Measurements from ENCODE around the gene LPAR1. TPM values are rescaled to one million over a fixed set of nuclear protein-coding genes. Genes with fewer than 3 reads are reported as not detected.

Gene LPAR1
- total RNA-seq, 1 experiment from 2014 or later = 4.9 TPM

- TF ChIP-seq TEAD4 (CRISPR knock-in tag; IDR thresholded peaks at IDR 0.05) (no peak), ZNF121 (CRISPR knock-in tag; IDR thresholded peaks at IDR 0.05) (no peak), MAX (CRISPR knock-in tag; IDR thresholded peaks at IDR 0.05) (no peak)
These were observed 79.4 kb downstream of the LPAR1 start (continued) for GRCh38 chr9:110958847-110959246.

DNA sequence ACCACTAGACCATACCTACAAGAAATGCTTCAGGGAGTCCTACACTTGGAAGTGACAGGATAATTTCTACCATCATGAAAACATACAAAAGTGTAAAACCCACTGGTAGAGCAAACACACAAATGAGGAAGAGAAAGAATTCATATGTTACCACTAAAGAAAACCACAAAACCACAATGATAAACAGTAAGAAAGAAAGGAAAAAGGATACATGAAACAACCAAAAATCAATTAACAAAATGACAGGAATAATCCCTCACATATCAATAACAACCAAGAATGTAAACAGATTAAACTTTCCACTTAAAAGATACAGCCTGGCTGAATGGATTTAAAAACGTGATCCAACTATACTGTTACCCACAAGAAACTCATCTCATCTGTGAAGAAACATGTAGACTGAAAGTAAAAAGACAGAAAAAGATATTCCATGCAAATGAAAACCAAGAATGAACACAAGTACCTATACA, 83.4 kb downstream of the LPAR1 start:
- no peak for TF ChIP-seq TEAD1 (CRISPR knock-in tag; IDR thresholded peaks at IDR 0.05)
- no peak for TF ChIP-seq ZNF416 (CRISPR knock-in tag; IDR thresholded peaks at IDR 0.05)
- TF ChIP-seq GRHL2 (CRISPR knock-in tag; IDR thresholded peaks at IDR 0.05; ENCODE audit: insufficient replicate concordance, severe bottlenecking) = no peak
- TF ChIP-seq, protein P1, sequence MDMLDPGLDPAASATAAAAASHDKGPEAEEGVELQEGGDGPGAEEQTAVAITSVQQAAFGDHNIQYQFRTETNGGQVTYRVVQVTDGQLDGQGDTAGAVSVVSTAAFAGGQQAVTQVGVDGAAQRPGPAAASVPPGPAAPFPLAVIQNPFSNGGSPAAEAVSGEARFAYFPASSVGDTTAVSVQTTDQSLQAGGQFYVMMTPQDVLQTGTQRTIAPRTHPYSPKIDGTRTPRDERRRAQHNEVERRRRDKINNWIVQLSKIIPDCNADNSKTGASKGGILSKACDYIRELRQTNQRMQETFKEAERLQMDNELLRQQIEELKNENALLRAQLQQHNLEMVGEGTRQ (CRISPR knock-in tag; IDR thresholded peaks at IDR 0.05) = no peak
- no peak for TF ChIP-seq NFE2L1 (CRISPR knock-in tag; IDR thresholded peaks at IDR 0.05)
- no peak for TF ChIP-seq ZNF263 (CRISPR knock-in tag; IDR thresholded peaks at IDR 0.05; ENCODE audit: low read depth)
- no peak for TF ChIP-seq ATF2 (CRISPR knock-in tag; IDR thresholded peaks at IDR 0.05; ENCODE audit: borderline replicate concordance, low read depth)
- no peak for TF ChIP-seq ZNF671 (CRISPR knock-in tag; IDR thresholded peaks at IDR 0.05)
- no peak for TF ChIP-seq ZNF317 (CRISPR knock-in tag; IDR thresholded peaks at IDR 0.05; ENCODE audit: borderline replicate concordance, low read depth)
- no peak for TF ChIP-seq ZMAT4 (CRISPR knock-in tag; IDR thresholded peaks at IDR 0.05)
- no peak for TF ChIP-seq KAT7 (CRISPR knock-in tag; IDR thresholded peaks at IDR 0.05; ENCODE audit: borderline replicate concordance)
- no peak for TF ChIP-seq ATF6 (CRISPR knock-in tag; IDR thresholded peaks at IDR 0.05)
- no peak for TF ChIP-seq CREB1 (CRISPR knock-in tag; IDR thresholded peaks at IDR 0.05)
- no peak for TF ChIP-seq TEAD4 (CRISPR knock-in tag; IDR thresholded peaks at IDR 0.05)
- TF ChIP-seq FOXK1 (CRISPR knock-in tag; IDR thresholded peaks at IDR 0.05) = no peak
- TF ChIP-seq, protein P2, sequence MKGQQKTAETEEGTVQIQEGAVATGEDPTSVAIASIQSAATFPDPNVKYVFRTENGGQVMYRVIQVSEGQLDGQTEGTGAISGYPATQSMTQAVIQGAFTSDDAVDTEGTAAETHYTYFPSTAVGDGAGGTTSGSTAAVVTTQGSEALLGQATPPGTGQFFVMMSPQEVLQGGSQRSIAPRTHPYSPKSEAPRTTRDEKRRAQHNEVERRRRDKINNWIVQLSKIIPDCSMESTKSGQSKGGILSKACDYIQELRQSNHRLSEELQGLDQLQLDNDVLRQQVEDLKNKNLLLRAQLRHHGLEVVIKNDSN (CRISPR knock-in tag; IDR thresholded peaks at IDR 0.05) = no peak
- TF ChIP-seq NR2C2 (CRISPR knock-in tag; IDR thresholded peaks at IDR 0.05) = no peak
- ChIA-PET CTCF (no interaction called here), POLR2A (no interaction called here)
- DNase-seq (ENCODE audit: low spot score) (no peak), ATAC-seq (no peak)
- no peak overlapping the region for H3K27ac Mint-ChIP-seq
- H3K36me3 Mint-ChIP-seq = peaks cover 13% of the 10 kb centered on the region
- H3K27me3 Mint-ChIP-seq (ENCODE audit: low read depth) = no peaks in the 10 kb centered on the region; the same call in 1 of the 2 replicates
- peaks cover 20% of the 10 kb centered on the region for H3K9me3 Mint-ChIP-seq
- H3K4me1 Mint-ChIP-seq = peaks cover 19% of the 10 kb centered on the region
- no peak overlapping the region for H3K4me3 Mint-ChIP-seq

DNA sequence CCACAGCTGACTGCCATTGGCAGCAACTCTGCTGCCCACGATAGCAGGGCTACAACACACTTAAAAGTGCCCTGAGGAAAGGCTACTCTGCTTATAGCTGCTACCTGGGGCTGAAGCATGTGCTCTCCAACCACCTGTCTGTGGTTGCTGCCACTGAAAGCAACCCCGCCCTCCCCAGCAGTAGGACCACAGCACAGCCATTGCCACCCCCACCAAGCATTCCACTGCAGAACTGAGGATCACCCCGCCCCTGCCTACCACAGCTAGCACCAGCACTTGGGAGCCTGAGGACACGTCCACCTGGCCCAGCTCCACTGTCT, 85.8 kb downstream of the LPAR1 start:
- Mint-ChIP-seq H3K27ac (no peak overlapping the region), H3K36me3 (peaks cover 2% of the 10 kb centered on the region), H3K9me3 (peaks cover 5% of the 10 kb centered on the region), H3K4me1 (peaks cover 30% of the 10 kb centered on the region), H3K4me3 (no peak overlapping the region), H3K27me3 (ENCODE audit: low read depth) (no peaks in the 10 kb centered on the region)
- DNase-seq (ENCODE audit: low spot score) (no peak), ATAC-seq (peak; percentile 24; the same call in 1 of the 2 replicates)
- ChIA-PET POLR2A (no interaction called here), CTCF (no interaction called here)
- no peak for TF ChIP-seq PRRX2 (CRISPR knock-in tag; IDR thresholded peaks at IDR 0.05)
- no peak for TF ChIP-seq RORB (CRISPR knock-in tag; IDR thresholded peaks at IDR 0.05)
- no peak for TF ChIP-seq AFF4 (CRISPR knock-in tag; IDR thresholded peaks at IDR 0.05; ENCODE audit: borderline replicate concordance)
- TF ChIP-seq ATF6 (CRISPR knock-in tag; IDR thresholded peaks at IDR 0.05) = no peak
- no peak for TF ChIP-seq HMGA2 (CRISPR knock-in tag; IDR thresholded peaks at IDR 0.05)
- no peak for TF ChIP-seq ZMAT4 (CRISPR knock-in tag; IDR thresholded peaks at IDR 0.05)
